GM18907 (cell line): ENCODE measurements around the gene AKAP1.

Experiments
- ATAC-seq: cut with Tn5 transposase; IDR thresholded peaks from one replicate; pipeline ENCODE4 v1.9.1; 2021; ENCODE audit warnings: mild to moderate bottlenecking, moderate library complexity; ENCODE audit not compliant: unreplicated experiment

AKAP1 gene

DNA sequence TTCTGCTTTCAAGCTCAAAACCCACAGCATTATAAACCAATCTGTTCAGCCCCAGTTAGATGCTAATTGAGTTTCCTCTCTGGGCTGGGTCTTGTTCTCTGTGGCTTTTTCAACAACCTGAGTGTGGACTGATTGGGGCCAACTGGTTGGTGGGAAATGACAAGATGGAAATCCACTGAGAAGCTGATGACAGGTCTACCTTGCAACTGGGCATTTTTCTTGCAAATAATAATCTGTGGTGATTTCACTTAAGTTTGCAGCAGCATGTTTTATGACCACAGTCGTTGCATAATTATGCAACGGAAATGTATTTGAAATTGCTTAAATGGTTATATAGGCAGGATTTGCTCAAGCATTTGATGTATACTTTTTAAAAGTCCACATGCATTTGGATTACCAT lies 69.9 kb downstream of the AKAP1 start:
- no peak for ATAC-seq

DNA sequence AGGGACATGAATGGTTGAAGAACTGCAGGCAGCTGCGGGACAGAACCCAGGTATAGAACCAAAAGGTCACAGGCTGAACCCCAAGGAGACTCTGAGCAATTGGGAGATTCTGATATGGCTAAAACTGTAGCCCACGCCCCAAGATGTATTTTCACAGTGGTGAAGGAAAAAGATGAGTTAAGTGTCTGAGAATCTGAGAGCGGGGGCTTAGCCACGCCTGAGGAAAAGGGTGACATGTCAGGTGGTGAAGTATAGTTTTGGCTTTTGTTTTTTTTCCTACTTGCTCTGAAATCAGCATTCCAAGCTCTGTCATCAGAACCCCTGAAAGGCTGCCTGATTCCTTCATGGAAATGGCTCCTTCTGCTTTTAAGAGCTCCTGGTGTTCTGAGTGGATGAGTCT lies 73.3 kb downstream of the AKAP1 start:
- ATAC-seq: no peak

DNA sequence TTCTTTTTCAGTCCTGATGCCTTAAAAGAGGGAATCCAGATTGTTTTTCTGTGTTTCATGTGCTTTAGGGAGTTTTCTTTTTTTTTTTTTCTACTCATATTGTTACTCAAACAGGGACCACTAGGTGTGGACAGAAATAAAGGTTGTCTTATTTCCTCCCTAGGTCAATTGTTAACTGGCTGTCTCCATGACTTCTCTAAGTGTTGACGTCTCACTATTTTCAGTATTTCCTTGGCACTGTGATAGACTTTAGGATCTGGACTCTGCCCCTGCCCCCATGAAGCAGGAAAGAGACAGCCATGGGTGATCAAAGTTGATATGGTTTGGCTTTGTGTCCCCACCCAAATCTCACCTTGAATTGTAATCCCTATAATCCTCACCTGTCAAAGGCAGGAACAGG lies 73.7 kb downstream of the AKAP1 start:
- no peak for ATAC-seq

DNA sequence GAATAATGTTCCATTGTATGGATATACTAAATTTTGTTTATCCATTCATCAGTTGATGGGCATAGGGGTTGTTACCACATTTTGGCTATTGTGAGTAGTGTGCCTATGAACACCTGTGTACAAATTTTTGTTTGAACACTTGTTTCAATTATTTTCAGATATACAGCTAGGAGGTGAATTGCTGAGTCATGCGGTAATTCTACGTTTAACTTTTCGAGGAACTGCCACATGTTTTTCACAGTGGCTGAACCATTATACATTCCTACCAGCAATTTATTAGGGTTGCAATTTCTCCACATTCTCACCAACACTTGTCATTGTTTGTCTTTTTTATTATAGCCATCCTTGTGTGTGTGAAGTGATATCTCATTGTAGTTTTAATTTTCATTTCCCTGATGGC lies 75.6 kb downstream of the AKAP1 start:
- no peak for ATAC-seq

DNA sequence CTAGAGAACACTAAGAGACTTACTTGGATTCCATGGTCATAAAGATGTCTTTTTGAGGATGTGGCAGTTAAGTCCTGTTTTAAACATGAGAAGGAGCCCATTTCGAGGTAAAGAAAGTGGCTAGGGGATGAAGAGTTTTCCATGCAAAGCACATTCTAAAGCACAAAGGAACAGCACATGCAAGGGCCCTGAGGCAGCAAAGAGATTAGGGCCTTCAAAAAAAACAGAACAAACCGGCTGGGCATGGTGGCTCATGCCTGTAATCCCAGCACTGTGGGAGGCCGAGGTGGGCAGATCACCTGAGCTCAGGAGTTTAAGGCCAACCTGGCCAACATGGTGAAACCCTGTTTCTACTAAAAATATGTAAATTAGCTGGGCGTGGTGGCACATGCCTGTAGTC lies 79.8 kb downstream of the AKAP1 start:
- no peak for ATAC-seq

DNA sequence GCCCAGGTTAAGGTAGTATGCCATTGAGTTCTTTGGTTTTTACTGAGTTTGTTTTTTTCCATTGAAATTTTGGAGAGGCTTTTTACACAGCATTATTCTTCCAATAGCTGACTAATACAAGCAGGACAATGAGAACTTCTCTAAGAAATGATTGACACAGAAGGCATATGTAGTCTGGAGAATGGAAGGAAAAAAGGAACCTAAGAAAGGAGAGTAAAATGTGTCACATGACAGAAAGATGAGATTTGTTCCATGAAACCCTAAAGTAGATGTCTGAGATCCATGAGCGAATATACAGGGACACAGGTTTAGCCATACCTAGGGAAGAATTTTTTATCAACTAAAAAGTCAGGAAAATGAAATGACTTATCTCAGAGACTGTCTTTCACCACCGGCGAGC lies 80.7 kb downstream of the AKAP1 start:
- ATAC-seq: no peak

DNA sequence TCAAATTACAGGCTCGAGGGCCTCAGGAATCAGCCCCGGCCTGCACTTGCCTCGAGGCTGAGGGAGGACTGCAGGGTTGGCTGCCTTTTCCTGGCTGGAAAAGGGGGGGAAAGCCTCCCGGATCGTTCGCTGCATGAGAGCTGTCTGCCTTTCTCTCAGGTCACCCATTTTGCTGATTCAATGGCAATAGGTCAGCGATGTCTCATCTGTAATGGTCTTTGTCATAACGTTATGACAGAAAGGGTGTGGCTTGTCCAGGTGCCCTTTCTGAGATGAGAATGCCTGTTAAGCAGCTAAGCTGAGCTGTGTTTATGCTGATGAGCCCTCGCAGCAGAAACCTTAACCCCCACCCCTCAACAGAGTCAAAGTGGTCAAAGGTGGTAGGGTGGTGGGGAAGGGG lies 81.8 kb downstream of the AKAP1 start:
- no peak for ATAC-seq

DNA sequence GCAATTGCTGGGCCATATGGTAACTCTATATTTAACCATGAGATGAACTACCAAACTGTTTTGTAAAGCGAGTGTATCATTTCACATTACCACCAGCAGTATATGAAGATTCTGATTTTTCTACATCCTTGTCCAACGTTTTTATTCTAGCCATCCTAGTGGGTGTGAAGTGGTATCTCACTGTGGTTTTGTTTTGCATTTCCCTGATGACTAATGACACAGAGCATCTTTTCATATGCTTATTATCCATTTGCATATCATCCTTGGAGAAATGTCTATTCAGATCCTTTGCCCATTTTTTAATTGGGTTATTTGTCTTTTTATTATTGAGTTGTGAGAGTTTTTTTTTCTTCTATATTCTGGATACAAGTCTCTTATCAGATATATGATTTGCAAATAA lies 83.6 kb downstream of the AKAP1 start:
- ATAC-seq: no peak

DNA sequence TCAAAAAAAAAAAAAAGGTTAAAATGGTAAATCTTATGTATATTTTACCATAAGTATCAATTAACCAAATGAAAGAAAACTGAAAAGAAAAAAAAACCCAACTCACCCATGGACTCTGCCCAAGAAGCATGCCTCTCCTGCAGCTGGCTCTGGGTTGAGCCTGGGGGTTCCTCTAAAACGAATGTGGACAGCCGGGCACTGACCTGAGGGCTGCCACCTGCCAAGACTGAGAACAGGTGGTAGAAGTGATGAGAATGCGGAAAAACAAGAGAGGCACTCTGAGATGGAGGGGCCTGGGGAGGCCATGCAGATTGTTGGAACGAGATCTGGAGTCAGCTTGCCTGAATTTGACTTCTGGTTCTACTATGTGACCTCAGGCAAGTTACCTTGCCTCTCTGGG lies 85.8 kb downstream of the AKAP1 start:
- ATAC-seq: no peak
